HG02588 (cell line): ENCODE data around the gene NEURL2.
"Not testable (repeated sequence)": the region's sequence is repeated elsewhere in the genome, so short reads cannot be mapped to it uniquely, and the experiment has no call there.

ENCODE experiments used
- ATAC-seq: cut with Tn5 transposase; IDR thresholded peaks from one replicate; pipeline ENCODE4 v1.9.1; 2021; ENCODE audit warnings: mild to moderate bottlenecking, moderate library complexity; ENCODE audit not compliant: unreplicated experiment

NEURL2 gene

GRCh38 chr20:45874576-45874975, 16.4 kb downstream of the NEURL2 start:
- ATAC-seq = no peak

GRCh38 chr20:45874104-45874481, 16.9 kb downstream of the NEURL2 start:
- ATAC-seq = not testable (repeated sequence)

GRCh38 chr20:45873409-45874103, 17.5 kb downstream of the NEURL2 start:
- ATAC-seq = no peak

- ATAC-seq = no peak
These were observed 18.4 kb downstream of the NEURL2 start for GRCh38 chr20:45872626-45873025.

- ATAC-seq = no peak
These were observed 23.2 kb downstream of the NEURL2 start for GRCh38 chr20:45867819-45868176.

GRCh38 chr20:45867136-45867818, 23.7 kb downstream of the NEURL2 start:
- no peak for ATAC-seq

- ATAC-seq = no peak
These were observed 24.6 kb downstream of the NEURL2 start for GRCh38 chr20:45866454-45866853.

GRCh38 chr20:45863543-45864470, 27.2 kb downstream of the NEURL2 start:
- no peak for ATAC-seq

- ATAC-seq = no peak
These were observed 29.6 kb downstream of the NEURL2 start for GRCh38 chr20:45861221-45862075.

- ATAC-seq = no peak
These were observed 30.3 kb downstream of the NEURL2 start for GRCh38 chr20:45860560-45861220.

GRCh38 chr20:45859916-45860315, 31.1 kb downstream of the NEURL2 start:
- ATAC-seq = no peak

- peak; percentile 7 for ATAC-seq
These were observed 33.2 kb downstream of the NEURL2 start for GRCh38 chr20:45857882-45858216.

GRCh38 chr20:45857114-45857881, 33.7 kb downstream of the NEURL2 start, which contains the start of the genes ACOT8 and ZSWIM3:
ACOT8 (minus strand) TSS chr20:45857392; CDS start chr20:45857315, 77 bp downstream.
ZSWIM3 (plus strand) TSS chr20:45857614; CDS start chr20:45857826, 212 bp downstream.
- peak; percentile 95 for ATAC-seq

GRCh38 chr20:45853484-45853883, 37.5 kb downstream of the NEURL2 start:
- no peak for ATAC-seq

- no peak for ATAC-seq
These were observed 38.7 kb downstream of the NEURL2 start for GRCh38 chr20:45852326-45852725.

- no peak for ATAC-seq
These were observed 39.5 kb downstream of the NEURL2 start for GRCh38 chr20:45851501-45851900.

GRCh38 chr20:45850926-45851325, 40.1 kb downstream of the NEURL2 start:
- ATAC-seq = no peak

- no peak for ATAC-seq
These were observed 40.8 kb downstream of the NEURL2 start for GRCh38 chr20:45850238-45850637.

- ATAC-seq = no peak
These were observed 41.9 kb downstream of the NEURL2 start for GRCh38 chr20:45848969-45849582.
